ENCODE data around the gene PRLR. TPM values are rescaled to one million over a fixed set of nuclear protein-coding genes. Genes with fewer than 3 reads are reported as not detected.

The PRLR gene
- polyA plus RNA-seq, 1 donor from 2014 or later: 0.50 TPM

DNA sequence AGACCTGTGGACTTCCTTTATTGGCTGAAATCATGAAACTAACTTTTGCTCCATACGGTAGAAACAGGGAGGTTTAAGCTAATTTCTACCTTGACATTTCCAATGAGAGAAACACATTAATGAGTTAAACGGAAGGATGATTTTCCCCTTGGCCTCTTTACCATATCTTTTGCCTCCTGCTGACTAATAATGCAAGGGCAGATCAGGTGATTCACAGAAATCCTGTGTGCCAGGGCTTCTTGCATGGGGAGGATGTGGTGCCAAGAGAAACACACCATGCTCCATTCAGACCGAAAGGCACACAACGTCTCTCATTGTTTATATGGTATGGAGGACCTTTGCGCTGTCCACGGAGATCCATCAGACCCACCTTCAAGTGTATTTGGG is 17.4 kb upstream of the PRLR start:
- no peaks in the 10 kb centered on the region for H3K9me3 ChIP-seq (ENCODE audit: low read length)
- no peak overlapping the region for H3K27ac ChIP-seq (ENCODE audit: low read length)
- no peak overlapping the region for H2AFZ ChIP-seq (ENCODE audit: low read depth, low read length)
- H3K4me2 ChIP-seq (ENCODE audit: low read length): no peak overlapping the region
- no peak for TF ChIP-seq EP300 (conservative IDR thresholded peaks at IDR 0.05; ENCODE audit: poor library complexity, severe bottlenecking)
- TF ChIP-seq, protein P1, sequence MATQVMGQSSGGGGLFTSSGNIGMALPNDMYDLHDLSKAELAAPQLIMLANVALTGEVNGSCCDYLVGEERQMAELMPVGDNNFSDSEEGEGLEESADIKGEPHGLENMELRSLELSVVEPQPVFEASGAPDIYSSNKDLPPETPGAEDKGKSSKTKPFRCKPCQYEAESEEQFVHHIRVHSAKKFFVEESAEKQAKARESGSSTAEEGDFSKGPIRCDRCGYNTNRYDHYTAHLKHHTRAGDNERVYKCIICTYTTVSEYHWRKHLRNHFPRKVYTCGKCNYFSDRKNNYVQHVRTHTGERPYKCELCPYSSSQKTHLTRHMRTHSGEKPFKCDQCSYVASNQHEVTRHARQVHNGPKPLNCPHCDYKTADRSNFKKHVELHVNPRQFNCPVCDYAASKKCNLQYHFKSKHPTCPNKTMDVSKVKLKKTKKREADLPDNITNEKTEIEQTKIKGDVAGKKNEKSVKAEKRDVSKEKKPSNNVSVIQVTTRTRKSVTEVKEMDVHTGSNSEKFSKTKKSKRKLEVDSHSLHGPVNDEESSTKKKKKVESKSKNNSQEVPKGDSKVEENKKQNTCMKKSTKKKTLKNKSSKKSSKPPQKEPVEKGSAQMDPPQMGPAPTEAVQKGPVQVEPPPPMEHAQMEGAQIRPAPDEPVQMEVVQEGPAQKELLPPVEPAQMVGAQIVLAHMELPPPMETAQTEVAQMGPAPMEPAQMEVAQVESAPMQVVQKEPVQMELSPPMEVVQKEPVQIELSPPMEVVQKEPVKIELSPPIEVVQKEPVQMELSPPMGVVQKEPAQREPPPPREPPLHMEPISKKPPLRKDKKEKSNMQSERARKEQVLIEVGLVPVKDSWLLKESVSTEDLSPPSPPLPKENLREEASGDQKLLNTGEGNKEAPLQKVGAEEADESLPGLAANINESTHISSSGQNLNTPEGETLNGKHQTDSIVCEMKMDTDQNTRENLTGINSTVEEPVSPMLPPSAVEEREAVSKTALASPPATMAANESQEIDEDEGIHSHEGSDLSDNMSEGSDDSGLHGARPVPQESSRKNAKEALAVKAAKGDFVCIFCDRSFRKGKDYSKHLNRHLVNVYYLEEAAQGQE (IDR thresholded peaks at IDR 0.05; ENCODE audit: borderline replicate concordance): no peak
- TF ChIP-seq RAD21 (conservative IDR thresholded peaks at IDR 0.05): no peak
- TF ChIP-seq, protein P2, sequence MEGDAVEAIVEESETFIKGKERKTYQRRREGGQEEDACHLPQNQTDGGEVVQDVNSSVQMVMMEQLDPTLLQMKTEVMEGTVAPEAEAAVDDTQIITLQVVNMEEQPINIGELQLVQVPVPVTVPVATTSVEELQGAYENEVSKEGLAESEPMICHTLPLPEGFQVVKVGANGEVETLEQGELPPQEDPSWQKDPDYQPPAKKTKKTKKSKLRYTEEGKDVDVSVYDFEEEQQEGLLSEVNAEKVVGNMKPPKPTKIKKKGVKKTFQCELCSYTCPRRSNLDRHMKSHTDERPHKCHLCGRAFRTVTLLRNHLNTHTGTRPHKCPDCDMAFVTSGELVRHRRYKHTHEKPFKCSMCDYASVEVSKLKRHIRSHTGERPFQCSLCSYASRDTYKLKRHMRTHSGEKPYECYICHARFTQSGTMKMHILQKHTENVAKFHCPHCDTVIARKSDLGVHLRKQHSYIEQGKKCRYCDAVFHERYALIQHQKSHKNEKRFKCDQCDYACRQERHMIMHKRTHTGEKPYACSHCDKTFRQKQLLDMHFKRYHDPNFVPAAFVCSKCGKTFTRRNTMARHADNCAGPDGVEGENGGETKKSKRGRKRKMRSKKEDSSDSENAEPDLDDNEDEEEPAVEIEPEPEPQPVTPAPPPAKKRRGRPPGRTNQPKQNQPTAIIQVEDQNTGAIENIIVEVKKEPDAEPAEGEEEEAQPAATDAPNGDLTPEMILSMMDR (IDR thresholded peaks at IDR 0.05; ENCODE audit: poor library complexity, severe bottlenecking): no peak
- TF ChIP-seq MXI1 (conservative IDR thresholded peaks at IDR 0.05; ENCODE audit: poor library complexity, severe bottlenecking): no peak
- no peak for TF ChIP-seq EZH2 (IDR thresholded peaks at IDR 0.05; ENCODE audit: borderline replicate concordance, insufficient read depth, low read length, poor library complexity, severe bottlenecking)
- TF ChIP-seq TAF1 (IDR thresholded peaks at IDR 0.05; ENCODE audit: low read depth): no peak
- TF ChIP-seq SMC3 (conservative IDR thresholded peaks at IDR 0.05; ENCODE audit: poor library complexity): no peak
- no peak for TF ChIP-seq POLR2AphosphoS5 (IDR thresholded peaks at IDR 0.05)
- H3K36me3 ChIP-seq (ENCODE audit: insufficient read depth, low read length): no peaks in the 10 kb centered on the region
- no peaks in the 10 kb centered on the region for H3K27me3 ChIP-seq (ENCODE audit: insufficient read depth, low read depth, low read length)
- no peaks in the 10 kb centered on the region for H3F3A ChIP-seq (ENCODE audit: insufficient read depth, low read length, poor library complexity, severe bottlenecking)
- no peaks in the 10 kb centered on the region for H3K79me2 ChIP-seq (replicated peaks; ENCODE audit: insufficient read depth, low read length)
- no peaks in the 10 kb centered on the region for H3K9me2 ChIP-seq (ENCODE audit: insufficient read depth, low read length)
- no peaks in the 10 kb centered on the region for H4K20me1 ChIP-seq (ENCODE audit: insufficient read depth)
- no peak overlapping the region for H3K9ac ChIP-seq (ENCODE audit: low read length)
- H3K4me3 ChIP-seq (ENCODE audit: low read length): no peak overlapping the region

DNA sequence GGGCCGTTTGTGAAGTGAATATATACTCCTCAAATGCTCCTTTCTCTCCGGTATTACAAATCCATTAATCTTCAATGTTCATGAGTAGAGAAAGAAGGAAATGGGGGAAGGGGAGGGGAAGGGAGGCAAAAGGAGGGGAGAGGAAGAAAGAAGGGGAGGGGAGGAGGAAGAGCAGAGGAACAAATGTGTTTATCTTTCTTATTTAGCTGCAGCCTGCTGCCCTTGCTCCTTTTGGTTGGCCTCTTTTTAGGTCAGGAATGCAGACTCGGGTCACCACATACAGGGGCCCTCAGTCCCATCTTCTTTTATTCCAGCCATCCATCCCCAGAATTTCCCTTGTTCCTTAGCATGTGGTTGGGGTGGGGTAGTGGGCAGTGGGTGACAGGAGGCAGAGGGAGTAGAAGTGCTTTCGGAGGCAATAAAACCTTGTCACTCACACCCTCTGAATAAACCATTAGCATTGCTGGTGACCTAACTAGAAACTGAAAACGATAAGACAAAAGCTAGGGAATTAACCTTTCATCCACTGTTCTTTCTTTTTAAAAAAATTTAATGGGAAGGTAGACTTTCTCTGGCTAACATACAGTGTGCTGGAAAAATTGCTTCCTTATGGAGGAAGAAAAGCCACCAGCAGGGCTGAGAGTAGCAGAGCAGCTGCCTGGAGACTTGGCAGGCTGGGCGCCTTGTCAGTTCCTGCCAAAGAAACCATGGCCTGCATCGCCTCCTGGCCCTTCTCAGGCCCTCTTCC is 16.8 kb upstream of the PRLR start:
- H3K9me2 ChIP-seq (ENCODE audit: insufficient read depth, low read length): no peaks in the 10 kb centered on the region
- no peaks in the 10 kb centered on the region for H3K79me2 ChIP-seq (replicated peaks; ENCODE audit: insufficient read depth, low read length)
- H3K9ac ChIP-seq (ENCODE audit: low read length): no peak overlapping the region
- H4K20me1 ChIP-seq (ENCODE audit: insufficient read depth): no peaks in the 10 kb centered on the region
- H3K4me3 ChIP-seq (ENCODE audit: low read length): no peak overlapping the region
- no peak for TF ChIP-seq POLR2AphosphoS5 (IDR thresholded peaks at IDR 0.05)
- TF ChIP-seq RAD21 (conservative IDR thresholded peaks at IDR 0.05): no peak
- TF ChIP-seq, protein P2 (IDR thresholded peaks at IDR 0.05; ENCODE audit: poor library complexity, severe bottlenecking): no peak
- TF ChIP-seq EZH2 (IDR thresholded peaks at IDR 0.05; ENCODE audit: borderline replicate concordance, insufficient read depth, low read length, poor library complexity, severe bottlenecking): no peak
- TF ChIP-seq, protein P1 (IDR thresholded peaks at IDR 0.05; ENCODE audit: borderline replicate concordance): no peak
- no peak for TF ChIP-seq MXI1 (conservative IDR thresholded peaks at IDR 0.05; ENCODE audit: poor library complexity, severe bottlenecking)
- no peak overlapping the region for H3K4me2 ChIP-seq (ENCODE audit: low read length)
- H3F3A ChIP-seq (ENCODE audit: insufficient read depth, low read length, poor library complexity, severe bottlenecking): no peaks in the 10 kb centered on the region
- no peaks in the 10 kb centered on the region for H3K9me3 ChIP-seq (ENCODE audit: low read length)
- H2AFZ ChIP-seq (ENCODE audit: low read depth, low read length): no peak overlapping the region
- H3K27me3 ChIP-seq (ENCODE audit: insufficient read depth, low read depth, low read length): no peaks in the 10 kb centered on the region
- no peaks in the 10 kb centered on the region for H3K36me3 ChIP-seq (ENCODE audit: insufficient read depth, low read length)
- no peak overlapping the region for H3K27ac ChIP-seq (ENCODE audit: low read length)

All from neural cell (in vitro differentiated cells).